H1 (cell line): ENCODE measurements around the gene TDRD6. TPM values are rescaled to one million over a fixed set of nuclear protein-coding genes. Genes with fewer than 3 reads are reported as not detected.

ENCODE experiments used
- CTCF ChIA-PET: fragments of 300-600 bp; sonication (Branson Sonifier 250); formaldehyde crosslinking; loops from one replicate; lab custom pipeline; 2021; ENCODE audit not compliant: partially characterized antibody; lab: Charles Lee
- POLR2A ChIA-PET: fragments of 300-600 bp; sonication (Branson Sonifier 250); formaldehyde crosslinking; loops from one replicate; lab custom pipeline; 2021; ENCODE audit warnings: inconsistent platforms; ENCODE audit not compliant: partially characterized antibody; lab: Charles Lee
- DNase-seq, 2 experiments: peaks; one replicate each; pipeline versions ENCODE4 v3.0.0 to v3.0.0-alpha.2; 2010 to 2022; ENCODE audit warnings: low spot score in 2 of 2, low read depth in 1 of 2, mixed read lengths in 1 of 2
- FAIRE-seq: peaks from 2 replicates; lab custom pipeline; 2011; peaks lifted over from hg19 to GRCh38; lab: Jason Lieb, UNC
- H2AFZ ChIP-seq: 2 replicates; pipeline ENCODE4 v1.8.1; 2012; ENCODE audit warnings: low read length, inconsistent platforms
- H2AK5ac ChIP-seq: 2 replicates; pipeline ENCODE4 v1.6.1; 2013; ENCODE audit warnings: low read depth, low read length
- H2BK120ac ChIP-seq: replicated peaks from 2 replicates; pipeline ENCODE3; 2013; ENCODE audit warnings: low read depth, low read length, inconsistent platforms
- H2BK12ac ChIP-seq: 2 replicates; pipeline ENCODE4 v1.6.1; 2013; ENCODE audit warnings: low read depth, low read length
- H2BK15ac ChIP-seq: 2 replicates; pipeline ENCODE4 v1.6.1; 2013; ENCODE audit warnings: low read length
- H2BK20ac ChIP-seq: 2 replicates; pipeline ENCODE4 v1.6.1; 2013; ENCODE audit warnings: low read length
- H2BK5ac ChIP-seq: 2 replicates; pipeline ENCODE4 v1.6.1; 2013; ENCODE audit warnings: low read depth, low read length
- H3K14ac ChIP-seq: 2 replicates; pipeline ENCODE4 v1.6.1; 2013; ENCODE audit warnings: inconsistent platforms; ENCODE audit not compliant: insufficient read length
- H3K18ac ChIP-seq: 2 replicates; pipeline ENCODE4 v1.6.1; 2013; ENCODE audit warnings: low read length; ENCODE audit errors: extremely low read depth
- H3K23ac ChIP-seq: 2 replicates; pipeline ENCODE4 v1.6.1; 2013; ENCODE audit warnings: inconsistent platforms; ENCODE audit not compliant: insufficient read length
- H3K23me2 ChIP-seq: 2 replicates; pipeline ENCODE4 v1.6.1; 2013; ENCODE audit warnings: low read depth, low read length
- H3K27ac ChIP-seq: 2 replicates; pipeline ENCODE4 v1.6.1; 2011; ENCODE audit warnings: low read depth, low read length, inconsistent platforms
- H3K27me3 ChIP-seq, 4 experiments: replicated peaks in 1 of 4; 1 replicate in 1 of 4; 2 replicates in 3 of 4; pipeline versions ENCODE4 v1.6.1 to v1.8.1; 2011 to 2013; ENCODE audit warnings: low read length in 3 of 4, mild to moderate bottlenecking in 3 of 4, inconsistent platforms in 2 of 4, mixed read lengths in 2 of 4, moderate library complexity in 1 of 4; ENCODE audit not compliant: control insufficient read depth in 3 of 4, insufficient read depth in 3 of 4; ENCODE audit errors: extremely low read depth in 1 of 4
- H3K36me3 ChIP-seq, 4 experiments: 2 replicates each; pipeline versions ENCODE4 v1.6.1 to v1.8.1; 2011 to 2013; ENCODE audit warnings: mild to moderate bottlenecking in 4 of 4, low read length in 3 of 4, moderate library complexity in 2 of 4, control low read depth in 1 of 4, inconsistent platforms in 1 of 4; ENCODE audit not compliant: insufficient read depth in 4 of 4, control insufficient read depth in 2 of 4
- H3K4ac ChIP-seq: replicated peaks from 2 replicates; pipeline ENCODE3; 2013; ENCODE audit warnings: low read length, low read depth, mixed read lengths, inconsistent platforms; ENCODE audit not compliant: insufficient read length
- H3K4me1 ChIP-seq, 4 experiments: replicated peaks in 1 of 4; 1 replicate in 1 of 4; 2 replicates in 3 of 4; pipeline versions ENCODE4 v1.6.1 to v1.8.1; 2011 to 2013; ENCODE audit warnings: low read length in 3 of 4, inconsistent platforms in 2 of 4, mixed read lengths in 1 of 4; ENCODE audit not compliant: insufficient read depth in 4 of 4, control insufficient read depth in 3 of 4
- H3K4me2 ChIP-seq, 2 experiments: 2 replicates each; pipeline versions ENCODE4 v1.6.1 to v1.8.1; 2011 to 2013; ENCODE audit warnings: low read depth in 2 of 2, low read length in 2 of 2, control low read depth in 1 of 2, inconsistent platforms in 1 of 2, mild to moderate bottlenecking in 1 of 2; ENCODE audit not compliant: insufficient read depth in 1 of 2
- H3K4me3 ChIP-seq, 4 experiments: fragments of 200-600, 300-600 bp in 1 of 4; sonication (generic), shearing (Covaris generic), sonication (Bioruptor Twin) in 1 of 4; 2 replicates each; pipeline versions ENCODE4 v1.5.1 to v1.8.1; 2011 to 2016; ENCODE audit warnings: low read length in 4 of 4, low read depth in 3 of 4, control low read depth in 2 of 4, inconsistent platforms in 2 of 4, mild to moderate bottlenecking in 2 of 4, mixed read lengths in 1 of 4, moderate library complexity in 1 of 4; ENCODE audit not compliant: insufficient read depth in 2 of 4; ENCODE audit errors: extremely low read depth in 1 of 4
- H3K56ac ChIP-seq: replicated peaks from 2 replicates; pipeline ENCODE3; 2013; ENCODE audit warnings: low read depth, mild to moderate bottlenecking, mixed read lengths, low read length, inconsistent platforms; ENCODE audit not compliant: insufficient read length
- H3K79me1 ChIP-seq: 2 replicates; pipeline ENCODE4 v1.6.1; 2013; ENCODE audit warnings: low read depth, low read length, control low read depth
- H3K79me2 ChIP-seq, 2 experiments: 2 replicates each; pipeline versions ENCODE4 v1.6.1 to v1.8.1; 2012 to 2013; ENCODE audit warnings: low read length in 2 of 2, mild to moderate bottlenecking in 2 of 2, inconsistent platforms in 1 of 2; ENCODE audit not compliant: insufficient read depth in 2 of 2, control insufficient read depth in 1 of 2
- H3K9ac ChIP-seq, 4 experiments: replicated peaks in 1 of 4; 1 replicate in 1 of 4; 2 replicates in 3 of 4; pipeline versions ENCODE4 v1.6.1 to v1.8.1; 2011 to 2013; ENCODE audit warnings: low read depth in 3 of 4, low read length in 3 of 4, control low read depth in 2 of 4, mild to moderate bottlenecking in 2 of 4, moderate library complexity in 2 of 4, inconsistent platforms in 1 of 4; ENCODE audit errors: extremely low read depth in 1 of 4
- H3K9me3 ChIP-seq, 2 experiments: 2 replicates each; pipeline versions ENCODE4 v1.6.1 to v1.8.1; 2012 to 2013; ENCODE audit warnings: mild to moderate bottlenecking in 2 of 2, moderate library complexity in 2 of 2, control low read depth in 1 of 2, inconsistent platforms in 1 of 2, low read depth in 1 of 2, low read length in 1 of 2, mixed read lengths in 1 of 2; ENCODE audit not compliant: insufficient read depth in 2 of 2
- H4K20me1 ChIP-seq, 2 experiments: replicated peaks in 1 of 2; 2 replicates each; pipeline versions ENCODE3 to v1.8.1; 2011 to 2013; ENCODE audit warnings: inconsistent platforms in 2 of 2, low read length in 2 of 2, mild to moderate bottlenecking in 1 of 2; ENCODE audit not compliant: insufficient read depth in 2 of 2, control insufficient read depth in 1 of 2
- H4K5ac ChIP-seq: 2 replicates; pipeline ENCODE4 v1.6.1; 2013; ENCODE audit warnings: low read length, low read depth, mixed read lengths, inconsistent platforms; ENCODE audit not compliant: insufficient read length
- H4K8ac ChIP-seq: 2 replicates; pipeline ENCODE4 v1.8.0; 2013; ENCODE audit warnings: mild to moderate bottlenecking, moderate library complexity, low read length, inconsistent platforms; ENCODE audit not compliant: insufficient read depth; ENCODE audit errors: extremely low read depth
- H4K91ac ChIP-seq: replicated peaks from 2 replicates; pipeline ENCODE3; 2013; ENCODE audit warnings: low read length, mixed read lengths, inconsistent platforms; ENCODE audit not compliant: insufficient read length
- BRCA1 ChIP-seq: IDR thresholded peaks from 2 replicates; pipeline ENCODE4 v1.6.1; 2012; ENCODE audit warnings: low read depth, low read length, improper control_type of control experiment
- CREB1 ChIP-seq: IDR thresholded peaks from 2 replicates; pipeline ENCODE4 v1.6.1; 2012; ENCODE audit warnings: inconsistent platforms
- FOSL1 ChIP-seq: IDR thresholded peaks from 2 replicates; pipeline ENCODE4 v1.6.1; 2011; ENCODE audit warnings: mild to moderate bottlenecking, low read depth, low read length, moderate library complexity; ENCODE audit not compliant: insufficient read depth
- KDM1A ChIP-seq: fragments of 200-600, 300-600 bp; sonication (generic); IDR thresholded peaks from 2 replicates; pipeline ENCODE4 v1.7.1; 2016; ENCODE audit warnings: mild to moderate bottlenecking, low read length, borderline replicate concordance
- KDM4A ChIP-seq: IDR thresholded peaks from one replicate; pipeline ENCODE4 v1.7.1; 2012; ENCODE audit warnings: low read depth, mild to moderate bottlenecking, moderate library complexity, low read length, inconsistent platforms; ENCODE audit not compliant: severe bottlenecking
- KDM5A ChIP-seq: fragments of 200-600 bp; IDR thresholded peaks from 2 replicates; pipeline ENCODE4 v1.7.1; 2012; ENCODE audit warnings: mild to moderate bottlenecking, low read length, inconsistent platforms, mixed read lengths
- POLR2A ChIP-seq, 2 experiments: IDR thresholded peaks; 1 replicate in 1 of 2; 2 replicates in 1 of 2; pipeline ENCODE4 v1.6.1; 2011; ENCODE audit warnings: low read depth in 2 of 2, low read length in 2 of 2, mild to moderate bottlenecking in 2 of 2; ENCODE audit errors: control extremely low read depth in 1 of 2
- RFX5 ChIP-seq: IDR thresholded peaks from 2 replicates; pipeline ENCODE4 v1.6.1; 2011; ENCODE audit warnings: low read depth, low read length, improper control_type of control experiment, borderline replicate concordance
- RNF2 ChIP-seq: fragments of 200-900, 300-1000 bp; sonication (generic); IDR thresholded peaks from 2 replicates; pipeline ENCODE4 v1.7.1; 2016; ENCODE audit warnings: borderline replicate concordance, low read depth, mild to moderate bottlenecking, antibody characterized with exemption, low read length; ENCODE audit not compliant: poor library complexity, severe bottlenecking; ENCODE audit errors: missing control alignments
- SAP30 ChIP-seq: fragments of 300-600 bp; sonication (generic); IDR thresholded peaks from 2 replicates; pipeline ENCODE4 v1.7.1; 2012; ENCODE audit warnings: low read length, moderate library complexity, mild to moderate bottlenecking, inconsistent platforms; ENCODE audit not compliant: insufficient read depth, insufficient replicate concordance
- SIRT6 ChIP-seq: IDR thresholded peaks from one replicate; pipeline ENCODE4 v1.7.1; 2012; ENCODE audit warnings: low read length, inconsistent platforms
- SRF ChIP-seq: IDR thresholded peaks from 2 replicates; pipeline ENCODE4 v1.6.1; 2011; ENCODE audit warnings: mild to moderate bottlenecking, low read depth, low read length, moderate library complexity
- WGBS, 2 experiments: shearing (Covaris generic) in 1 of 2; methylation state at CpG; one replicate each; pipeline versions ENCODE4 v1.1.6 to v1.1.7; 2013 to 2015; ENCODE audit warnings: low lambda C conversion rate in 2 of 2, mixed read lengths in 2 of 2, inconsistent platforms in 1 of 2, low coverage in 1 of 2, missing lambda C conversion rate in 1 of 2; ENCODE audit not compliant: insufficient replicate concordance in 2 of 2, insufficient coverage in 1 of 2, insufficient read length in 1 of 2; ENCODE audit errors: extremely low coverage in 1 of 2, missing lambda C conversion rate in 1 of 2; 5-methylcytosine and 5-hydroxymethylcytosine counted together
- polyA plus RNA-seq, 7 experiments: library from polyadenylated mRNA; depleted of rRNA in 3 of 7; stranded (reverse) in 5 of 7; unstranded in 2 of 7; fragments of >200 nt in 5 of 7; fragments of 200-250 nt in 2 of 7; gene quantifications; 1 replicate in 5 of 7; 2 replicates in 1 of 7; 4 replicates in 1 of 7; pipeline versions ENCODE4 v1.2.1 to v1.2.3, GENCODE V29; 2011 to 2013; ENCODE audit warnings: missing spikeins in 2 of 7, mixed read lengths in 2 of 7
- total RNA-seq: library from RNA; stranded (reverse); fragmentation: NEBNext Ultra II Directional; extraction: Animal tissue kit (Norgen Biotek cat#: 25700); gene quantifications from 2 replicates; pipeline ENCODE4 v1.2.1, GENCODE V29; 2021
- TF ChIP-seq, protein P1 (sequence below): IDR thresholded peaks from 2 replicates; pipeline ENCODE4 v1.6.1; 2011; ENCODE audit warnings: low read length, improper control_type of control experiment

Gene TDRD6
- total and polyA plus RNA-seq, 2 of the 8 experiments (the other 6 are each of a cell fraction or from before 2014, with no cell fraction given), result 0.06 to 0.19 TPM

DNA sequence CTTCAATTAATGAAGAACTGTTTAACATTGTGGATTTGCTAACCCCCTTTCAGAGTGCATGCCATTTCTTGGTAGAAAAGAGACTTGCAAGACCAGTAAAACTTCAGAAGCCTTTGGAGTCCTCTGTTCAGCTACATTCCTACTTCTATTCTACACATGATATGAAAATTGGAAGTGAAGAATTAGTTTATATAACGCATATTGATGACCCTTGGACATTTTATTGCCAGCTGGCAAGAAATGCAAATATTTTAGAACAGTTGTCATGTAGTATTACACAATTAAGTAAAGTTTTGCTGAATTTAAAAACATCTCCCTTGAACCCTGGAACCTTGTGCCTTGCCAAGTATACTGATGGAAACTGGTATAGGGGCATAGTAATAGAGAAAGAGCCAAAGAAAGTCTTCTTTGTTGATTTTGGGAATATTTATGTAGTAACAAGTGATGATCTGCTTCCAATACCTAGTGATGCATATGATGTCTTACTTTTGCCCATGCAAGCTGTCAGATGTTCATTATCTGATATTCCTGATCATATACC is 3.3 kb downstream of the TDRD6 start:
- no peak overlapping the region for H2BK12ac ChIP-seq
- no peak overlapping the region for H3K56ac ChIP-seq
- H2BK5ac ChIP-seq, result no peak overlapping the region
- ChIA-PET CTCF (interaction anchor here (1.1 to 2.4 kb wide), 3 partner anchors 10 to 21 kb away, joined by 3 to 10 read pairs (median 4); no protein-coding TSS in a partner anchor), POLR2A (no interaction called here)
- no peak overlapping the region for H3K4me3 ChIP-seq
- H3K36me3 ChIP-seq, result no peaks in the 10 kb centered on the region
- no peak overlapping the region for H3K23ac ChIP-seq
- H3K9me3 ChIP-seq, result no peaks in the 10 kb centered on the region
- no peak for FAIRE-seq
- no peak overlapping the region for H4K91ac ChIP-seq
- DNase-seq, result no peak
- no peaks in the 10 kb centered on the region for H3K4me1 ChIP-seq
- H2BK20ac ChIP-seq, result no peak overlapping the region
- H3K27ac ChIP-seq, result no peak overlapping the region
- H2BK120ac ChIP-seq, result no peak overlapping the region
- H3K14ac ChIP-seq, result no peak overlapping the region
- H2AK5ac ChIP-seq, result no peak overlapping the region
- H4K5ac ChIP-seq, result no peak overlapping the region
- no peaks in the 10 kb centered on the region for H3K79me1 ChIP-seq
- 87% methylated on average over 1 of the region's 1 CpG; no CpG with 5 or more reads in 1 of the 2 experiments for WGBS, 2 experiments
- no peak overlapping the region for H3K18ac ChIP-seq
- no peaks in the 10 kb centered on the region for H3K79me2 ChIP-seq
- no peak overlapping the region for H4K8ac ChIP-seq
- H2AFZ ChIP-seq, result no peak overlapping the region
- H3K4me2 ChIP-seq, result no peak overlapping the region
- no peaks in the 10 kb centered on the region for H4K20me1 ChIP-seq
- TF ChIP-seq KDM5A (no peak), BRCA1 (no peak), FOSL1 (no peak), SAP30 (no peak), KDM4A (no peak), SIRT6 (no peak), POLR2A (IDR thresholded peaks at IDR 0.05; ENCODE audit: control extremely low read depth in 1 of 2, low read depth in 2 of 2, low read length in 2 of 2) (no peak), RNF2 (no peak), RFX5 (no peak), CREB1 (no peak), SRF (no peak), KDM1A (no peak)
- TF ChIP-seq, protein P1, sequence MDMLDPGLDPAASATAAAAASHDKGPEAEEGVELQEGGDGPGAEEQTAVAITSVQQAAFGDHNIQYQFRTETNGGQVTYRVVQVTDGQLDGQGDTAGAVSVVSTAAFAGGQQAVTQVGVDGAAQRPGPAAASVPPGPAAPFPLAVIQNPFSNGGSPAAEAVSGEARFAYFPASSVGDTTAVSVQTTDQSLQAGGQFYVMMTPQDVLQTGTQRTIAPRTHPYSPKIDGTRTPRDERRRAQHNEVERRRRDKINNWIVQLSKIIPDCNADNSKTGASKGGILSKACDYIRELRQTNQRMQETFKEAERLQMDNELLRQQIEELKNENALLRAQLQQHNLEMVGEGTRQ, result no peak
- H3K27me3 ChIP-seq, result no peaks in the 10 kb centered on the region
- no peak overlapping the region for H2BK15ac ChIP-seq
- 0 out of 2 replicates have a peak, but pooled peaks cover 2% of the 10 kb centered on the region for H3K23me2 ChIP-seq
- H3K4ac ChIP-seq, result no peak overlapping the region
- H3K9ac ChIP-seq, result no peak overlapping the region
